H9 (cell line): Measurements from ENCODE around the gene DDA1. TPM values are rescaled to one million over a fixed set of nuclear protein-coding genes. Genes with fewer than 3 reads are reported as not detected.

Source experiments
- DNase-seq: peaks from one replicate; pipeline ENCODE4 v3.0.0-alpha.2; 2017
- H2AFZ ChIP-seq: one replicate; pipeline ENCODE4 v1.6.1; 2013; ENCODE audit warnings: mild to moderate bottlenecking, low read length, control low read depth, moderate library complexity
- H2AK5ac ChIP-seq: 2 replicates; pipeline ENCODE4 v1.6.1; 2013; ENCODE audit warnings: low read length, control low read depth, mixed read lengths; ENCODE audit not compliant: insufficient read length
- H2BK120ac ChIP-seq: one replicate; pipeline ENCODE4 v1.6.1; 2013; ENCODE audit warnings: low read depth, mild to moderate bottlenecking, low read length, control low read depth, inconsistent platforms; ENCODE audit not compliant: poor library complexity, severe bottlenecking
- H2BK12ac ChIP-seq: 2 replicates; pipeline ENCODE4 v1.6.1; 2013; ENCODE audit warnings: low read length, control low read depth, mixed read lengths, low read depth; ENCODE audit not compliant: insufficient read length
- H2BK15ac ChIP-seq: 2 replicates; pipeline ENCODE4 v1.6.1; 2013; ENCODE audit warnings: low read depth, low read length, control low read depth
- H2BK20ac ChIP-seq: one replicate; pipeline ENCODE4 v1.6.1; 2013; ENCODE audit warnings: low read depth, mild to moderate bottlenecking, low read length, control low read depth, inconsistent platforms; ENCODE audit not compliant: poor library complexity, severe bottlenecking
- H2BK5ac ChIP-seq: 2 replicates; pipeline ENCODE4 v1.6.1; 2013; ENCODE audit warnings: low read length, control low read depth, mixed read lengths; ENCODE audit not compliant: insufficient read length
- H3K14ac ChIP-seq: 2 replicates; pipeline ENCODE4 v1.6.1; 2013; ENCODE audit warnings: low read length, control low read depth; ENCODE audit not compliant: insufficient read depth
- H3K18ac ChIP-seq: 2 replicates; pipeline ENCODE4 v1.6.1; 2013; ENCODE audit warnings: low read depth, mild to moderate bottlenecking, mixed read lengths, low read length, control low read depth; ENCODE audit not compliant: insufficient read length
- H3K23ac ChIP-seq: 2 replicates; pipeline ENCODE4 v1.6.1; 2013; ENCODE audit warnings: low read length, control low read depth, mixed read lengths, low read depth; ENCODE audit not compliant: insufficient read length
- H3K23me2 ChIP-seq: 2 replicates; pipeline ENCODE4 v1.6.1; 2013; ENCODE audit warnings: low read depth, mild to moderate bottlenecking, mixed read lengths, low read length, control low read depth; ENCODE audit not compliant: insufficient read length, poor library complexity, severe bottlenecking
- H3K27ac ChIP-seq: 2 replicates; pipeline ENCODE4 v1.5.1; 2013; ENCODE audit warnings: low read length, control low read depth, mixed read lengths, low read depth; ENCODE audit not compliant: insufficient read length
- H3K27me3 ChIP-seq: 2 replicates; pipeline ENCODE4 v1.6.1; 2013; ENCODE audit warnings: low read length, control low read depth, inconsistent platforms; ENCODE audit not compliant: insufficient read depth
- H3K4ac ChIP-seq: 2 replicates; pipeline ENCODE4 v1.6.1; 2013; ENCODE audit warnings: low read depth, mild to moderate bottlenecking, control low read depth, inconsistent platforms, low read length, moderate library complexity
- H3K4me1 ChIP-seq: 2 replicates; pipeline ENCODE4 v1.6.1; 2013; ENCODE audit warnings: low read length, control low read depth, inconsistent platforms; ENCODE audit not compliant: insufficient read depth
- H3K4me2 ChIP-seq: 2 replicates; pipeline ENCODE4 v1.6.1; 2013; ENCODE audit warnings: low read length, control low read depth, mixed read lengths; ENCODE audit not compliant: insufficient read length, insufficient read depth
- H3K56ac ChIP-seq: 2 replicates; pipeline ENCODE4 v1.6.1; 2013; ENCODE audit warnings: low read depth, mild to moderate bottlenecking, mixed read lengths, low read length, control low read depth; ENCODE audit not compliant: insufficient read length
- H3K79me1 ChIP-seq: 2 replicates; pipeline ENCODE4 v1.6.1; 2013; ENCODE audit warnings: low read depth, mild to moderate bottlenecking, moderate library complexity, low read length, control low read depth, inconsistent platforms; ENCODE audit not compliant: insufficient read depth, poor library complexity, severe bottlenecking
- H3K79me2 ChIP-seq: 2 replicates; pipeline ENCODE4 v1.6.1; 2013; ENCODE audit warnings: low read length, control low read depth, inconsistent platforms; ENCODE audit not compliant: insufficient read depth
- H3K9ac ChIP-seq: 2 replicates; pipeline ENCODE4 v1.6.1; 2013; ENCODE audit warnings: low read length, control low read depth, mixed read lengths; ENCODE audit not compliant: insufficient read length; ENCODE audit errors: extremely low read depth
- H3K9me3 ChIP-seq: one replicate; pipeline ENCODE4 v1.6.1; 2013; ENCODE audit warnings: low read depth, low read length, inconsistent platforms; ENCODE audit not compliant: control insufficient read depth
- H3T11ph ChIP-seq: one replicate; pipeline ENCODE4 v1.6.1; 2013; ENCODE audit warnings: mild to moderate bottlenecking, low read length, control low read depth, inconsistent platforms
- H4K20me1 ChIP-seq: one replicate; pipeline ENCODE4 v1.6.1; 2013; ENCODE audit not compliant: control insufficient read depth, insufficient read length, insufficient read depth
- H4K5ac ChIP-seq: 2 replicates; pipeline ENCODE4 v1.6.1; 2013; ENCODE audit warnings: low read depth, mild to moderate bottlenecking, mixed read lengths, low read length, control low read depth; ENCODE audit not compliant: insufficient read length
- H4K8ac ChIP-seq: replicated peaks from 2 replicates; pipeline ENCODE4 v1.6.1; 2013; ENCODE audit warnings: low read length, control low read depth, mixed read lengths, low read depth; ENCODE audit not compliant: insufficient read length
- H4K91ac ChIP-seq: 2 replicates; pipeline ENCODE4 v1.6.1; 2013; ENCODE audit warnings: low read depth, mild to moderate bottlenecking, moderate library complexity, mixed read lengths, low read length, control low read depth; ENCODE audit not compliant: insufficient read length
- H3K27ac Mint-ChIP-seq, 3 experiments: 2 replicates in 2 of 3; 3 replicates in 1 of 3; pipeline ENCODE4 v1.8.0; 2020 to 2021; ENCODE audit warnings: mixed read lengths in 3 of 3, mild to moderate bottlenecking in 1 of 3, moderate library complexity in 1 of 3
- H3K27me3 Mint-ChIP-seq: 2 replicates; pipeline ENCODE4 v1.8.0; 2021; ENCODE audit warnings: low read depth, mild to moderate bottlenecking, moderate library complexity, mixed read lengths
- H3K36me3 Mint-ChIP-seq, 3 experiments: 2 replicates in 2 of 3; 3 replicates in 1 of 3; pipeline ENCODE4 v1.8.0; 2020 to 2021; ENCODE audit warnings: low read depth in 3 of 3, mixed read lengths in 3 of 3; ENCODE audit not compliant: insufficient read depth in 1 of 3
- H3K4me1 Mint-ChIP-seq, 2 experiments: 2 replicates each; pipeline ENCODE4 v1.8.0; 2020; ENCODE audit warnings: mixed read lengths in 2 of 2
- H3K4me3 Mint-ChIP-seq, 2 experiments: 2 replicates in 1 of 2; 3 replicates in 1 of 2; pipeline ENCODE4 v1.8.0; 2020 to 2021; ENCODE audit warnings: mild to moderate bottlenecking in 2 of 2, mixed read lengths in 2 of 2, moderate library complexity in 1 of 2
- H3K9me3 Mint-ChIP-seq, 2 experiments: 2 replicates in 1 of 2; 3 replicates in 1 of 2; pipeline ENCODE4 v1.8.0; 2020; ENCODE audit warnings: mild to moderate bottlenecking in 2 of 2, mixed read lengths in 2 of 2, moderate library complexity in 1 of 2
- WGBS: extraction: QIAGEN DNeasy Blood & Tissue Kit; methylation state at CpG from one replicate; pipeline ENCODE4 v1.1.7; 2013; ENCODE audit warnings: missing lambda C conversion rate, low lambda C conversion rate, mixed read lengths; ENCODE audit not compliant: insufficient read length; ENCODE audit errors: extremely low coverage; 5-methylcytosine and 5-hydroxymethylcytosine counted together
- total RNA-seq: library from RNA; stranded (reverse); gene quantifications from 2 replicates; pipeline ENCODE4 v1.2.1, GENCODE V29; 2021
- TF ChIP-seq, protein P1 (sequence below): fragments of 200-600 bp; sonication (generic); conservative IDR thresholded peaks from 3 replicates; pipeline ENCODE4 v1.8.0; 2021; ENCODE audit warnings: antibody characterized with exemption, mild to moderate bottlenecking

Gene DDA1
- total RNA-seq, 1 experiment from 2014 or later, result 45.7 TPM

DNA sequence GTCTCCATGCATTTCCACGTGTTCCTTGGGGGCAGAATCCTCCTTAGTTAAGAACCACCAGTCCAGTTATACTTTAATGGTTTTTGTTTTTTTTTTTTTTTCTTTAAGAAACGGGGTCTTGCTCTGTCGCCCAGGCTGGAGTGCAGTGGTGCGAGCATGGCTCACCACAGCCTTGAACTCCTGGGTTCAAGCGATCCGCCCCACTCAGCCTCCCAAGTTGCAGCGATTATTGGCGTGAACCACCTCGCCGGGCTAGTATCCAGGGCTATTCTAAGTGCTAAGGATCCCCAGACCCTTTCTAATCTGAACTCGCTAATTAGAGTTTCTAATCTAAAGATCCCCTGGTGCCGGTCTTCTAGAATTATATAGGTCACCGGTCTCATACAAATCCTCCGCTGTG lies 15.8 kb upstream of the DDA1 start:
- H2AK5ac ChIP-seq, result no peak overlapping the region
- H3K9ac ChIP-seq, result no peak overlapping the region
- H4K91ac ChIP-seq, result no peak overlapping the region
- peak overlapping the region in 1 of 3 experiments; percentile 89; a peak in 1 of 7 replicates for H3K27ac Mint-ChIP-seq
- H3K79me2 ChIP-seq, result no peaks in the 10 kb centered on the region
- H3K36me3 Mint-ChIP-seq, result peaks cover 17 to 20% (median 17%) of the 10 kb centered on the region in 3 experiments
- no peak overlapping the region for H4K8ac ChIP-seq
- H3K4me1 Mint-ChIP-seq, result peaks cover 5 to 21% of the 10 kb centered on the region in 2 experiments; a peak in 2 of 4 replicates
- no peak overlapping the region for H3K14ac ChIP-seq
- no peak overlapping the region for H3K18ac ChIP-seq
- H4K5ac ChIP-seq, result no peak overlapping the region
- no CpG with 5 or more reads among the region's 14 CpGs for WGBS
- TF ChIP-seq, protein P1, sequence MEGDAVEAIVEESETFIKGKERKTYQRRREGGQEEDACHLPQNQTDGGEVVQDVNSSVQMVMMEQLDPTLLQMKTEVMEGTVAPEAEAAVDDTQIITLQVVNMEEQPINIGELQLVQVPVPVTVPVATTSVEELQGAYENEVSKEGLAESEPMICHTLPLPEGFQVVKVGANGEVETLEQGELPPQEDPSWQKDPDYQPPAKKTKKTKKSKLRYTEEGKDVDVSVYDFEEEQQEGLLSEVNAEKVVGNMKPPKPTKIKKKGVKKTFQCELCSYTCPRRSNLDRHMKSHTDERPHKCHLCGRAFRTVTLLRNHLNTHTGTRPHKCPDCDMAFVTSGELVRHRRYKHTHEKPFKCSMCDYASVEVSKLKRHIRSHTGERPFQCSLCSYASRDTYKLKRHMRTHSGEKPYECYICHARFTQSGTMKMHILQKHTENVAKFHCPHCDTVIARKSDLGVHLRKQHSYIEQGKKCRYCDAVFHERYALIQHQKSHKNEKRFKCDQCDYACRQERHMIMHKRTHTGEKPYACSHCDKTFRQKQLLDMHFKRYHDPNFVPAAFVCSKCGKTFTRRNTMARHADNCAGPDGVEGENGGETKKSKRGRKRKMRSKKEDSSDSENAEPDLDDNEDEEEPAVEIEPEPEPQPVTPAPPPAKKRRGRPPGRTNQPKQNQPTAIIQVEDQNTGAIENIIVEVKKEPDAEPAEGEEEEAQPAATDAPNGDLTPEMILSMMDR, result no peak
- peak overlapping the region; percentile 78 for H3K4me2 ChIP-seq
- no peak overlapping the region for H3T11ph ChIP-seq
- H2BK120ac ChIP-seq, result no peak overlapping the region
- no peak overlapping the region for H2BK12ac ChIP-seq
- no peak overlapping the region for H3K23ac ChIP-seq
- H3K27ac ChIP-seq, result no peak overlapping the region
- no peaks in the 10 kb centered on the region for H3K27me3 ChIP-seq
- H2AFZ ChIP-seq, result no peak overlapping the region
- no peaks in the 10 kb centered on the region for H3K9me3 ChIP-seq
- no peaks in the 10 kb centered on the region; the same call in 1 of the 2 replicates for H3K4me1 ChIP-seq
- H3K9me3 Mint-ChIP-seq, result peaks cover 4% of the 10 kb centered on the region in 2 experiments; a peak in 3 of 5 replicates
- H2BK15ac ChIP-seq, result no peak overlapping the region
- no peaks in the 10 kb centered on the region for H3K79me1 ChIP-seq
- H3K4me3 Mint-ChIP-seq, result peak overlapping the region; percentile 80 to 89
- H2BK5ac ChIP-seq, result no peak overlapping the region
- DNase-seq, result no peak
- H3K4ac ChIP-seq, result no peak overlapping the region
- no peak overlapping the region for H2BK20ac ChIP-seq
- peaks cover 2% of the 10 kb centered on the region; the same call in 1 of the 2 replicates for H3K27me3 Mint-ChIP-seq
- H4K20me1 ChIP-seq, result no peaks in the 10 kb centered on the region
- H3K23me2 ChIP-seq, result no peaks in the 10 kb centered on the region
- no peak overlapping the region for H3K56ac ChIP-seq
